ENCODE measurements around the gene SUMO3.

DNA sequence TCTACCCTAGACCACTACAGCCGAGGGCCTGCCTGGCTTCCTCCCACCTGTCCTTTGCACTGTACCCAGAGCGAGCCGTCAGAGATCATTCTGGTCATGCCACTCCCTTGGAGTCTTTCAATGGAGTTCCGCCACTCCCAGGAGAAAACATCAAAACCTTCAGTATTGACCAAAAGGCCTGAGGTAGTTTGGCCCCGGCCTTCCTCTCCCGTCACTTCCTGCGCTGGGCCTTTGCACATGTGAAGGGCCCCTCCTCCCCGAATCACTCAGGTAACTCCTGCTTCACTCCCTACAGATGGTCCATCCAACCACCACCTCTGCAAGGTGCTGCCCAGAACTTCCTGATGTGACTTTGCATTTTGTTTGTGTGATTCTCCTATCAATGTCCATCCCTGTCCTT, 42.9 kb downstream of the SUMO3 start:
- TF ChIP-seq, protein P1, sequence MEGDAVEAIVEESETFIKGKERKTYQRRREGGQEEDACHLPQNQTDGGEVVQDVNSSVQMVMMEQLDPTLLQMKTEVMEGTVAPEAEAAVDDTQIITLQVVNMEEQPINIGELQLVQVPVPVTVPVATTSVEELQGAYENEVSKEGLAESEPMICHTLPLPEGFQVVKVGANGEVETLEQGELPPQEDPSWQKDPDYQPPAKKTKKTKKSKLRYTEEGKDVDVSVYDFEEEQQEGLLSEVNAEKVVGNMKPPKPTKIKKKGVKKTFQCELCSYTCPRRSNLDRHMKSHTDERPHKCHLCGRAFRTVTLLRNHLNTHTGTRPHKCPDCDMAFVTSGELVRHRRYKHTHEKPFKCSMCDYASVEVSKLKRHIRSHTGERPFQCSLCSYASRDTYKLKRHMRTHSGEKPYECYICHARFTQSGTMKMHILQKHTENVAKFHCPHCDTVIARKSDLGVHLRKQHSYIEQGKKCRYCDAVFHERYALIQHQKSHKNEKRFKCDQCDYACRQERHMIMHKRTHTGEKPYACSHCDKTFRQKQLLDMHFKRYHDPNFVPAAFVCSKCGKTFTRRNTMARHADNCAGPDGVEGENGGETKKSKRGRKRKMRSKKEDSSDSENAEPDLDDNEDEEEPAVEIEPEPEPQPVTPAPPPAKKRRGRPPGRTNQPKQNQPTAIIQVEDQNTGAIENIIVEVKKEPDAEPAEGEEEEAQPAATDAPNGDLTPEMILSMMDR (conservative IDR thresholded peaks at IDR 0.05) = no peak
- TF ChIP-seq EZH2 (IDR thresholded peaks at IDR 0.05; ENCODE audit: low read depth) = no peak

All from PC-9 (cell line).